Smooth muscle cell (in vitro differentiated cells): Measurements from ENCODE around the gene DNAI1. TPM values are rescaled to one million over a fixed set of nuclear protein-coding genes. Genes with fewer than 3 reads are reported as not detected.
A peak's percentile ranks its signal among the peaks of the same experiment; 100 is the strongest.

ENCODE experiments used
- DNase-seq: peaks from one replicate; lab custom pipeline; 2025; ENCODE audit not compliant: unreplicated experiment; lab: John Stamatoyannopoulos, UW
- H2AFZ ChIP-seq: fragments of 200-600 bp; sonication (generic); 2 replicates; pipeline ENCODE4 v1.6.0; 2016; ENCODE audit warnings: antibody characterized with exemption, low read depth, mild to moderate bottlenecking
- H3F3A ChIP-seq: fragments of 200-600 bp; sonication (generic); 2 replicates; pipeline ENCODE4 v1.6.0; 2017; ENCODE audit warnings: antibody characterized with exemption, low read depth
- H3K27ac ChIP-seq: fragments of 200-600 bp; sonication (generic); 2 replicates; pipeline ENCODE4 v1.5.1; 2016; ENCODE audit warnings: low read depth, mild to moderate bottlenecking
- H3K27me3 ChIP-seq: fragments of 200-600 bp; sonication (generic); 2 replicates; pipeline ENCODE4 v1.6.1; 2016; ENCODE audit warnings: low read depth, mild to moderate bottlenecking
- H3K36me3 ChIP-seq: fragments of 200-600 bp; sonication (generic); 2 replicates; pipeline ENCODE4 v1.5.1; 2016; ENCODE audit warnings: low read depth
- H3K4me1 ChIP-seq: fragments of 200-600 bp; sonication (generic); 2 replicates; pipeline ENCODE4 v1.5.1; 2016; ENCODE audit warnings: low read depth
- H3K4me2 ChIP-seq: fragments of 200-600 bp; sonication (generic); 2 replicates; pipeline ENCODE4 v1.6.0; 2016; ENCODE audit warnings: mild to moderate bottlenecking
- H3K4me3 ChIP-seq: fragments of 200-600 bp; sonication (generic); 2 replicates; pipeline ENCODE4 v1.5.1; 2016; ENCODE audit warnings: mild to moderate bottlenecking
- H3K79me2 ChIP-seq: fragments of 200-600 bp; sonication (generic); 2 replicates; pipeline ENCODE4 v1.6.0; 2016; ENCODE audit warnings: low read depth, mild to moderate bottlenecking
- H3K9ac ChIP-seq: fragments of 200-600 bp; sonication (generic); 2 replicates; pipeline ENCODE4 v1.6.0; 2016; ENCODE audit warnings: low read depth
- H3K9me3 ChIP-seq: fragments of 200-600 bp; sonication (generic); replicated peaks from 2 replicates; pipeline ENCODE4 v1.5.1; 2016; ENCODE audit warnings: low read depth
- H4K20me1 ChIP-seq: fragments of 200-600 bp; sonication (generic); 2 replicates; pipeline ENCODE4 v1.6.0; 2016; ENCODE audit warnings: low read depth
- WGBS: methylation state at CpG from one replicate; pipeline ENCODE4 v1.1.7; 2016; ENCODE audit warnings: low lambda C conversion rate; 5-methylcytosine and 5-hydroxymethylcytosine counted together
- polyA plus RNA-seq: library from polyadenylated mRNA; unstranded; fragments of >200 nt; fragmentation: Nextera tagmentation; extraction: Ambion mirVana; gene quantifications from 2 replicates; pipeline ENCODE4 v1.2.1, GENCODE V29; 2016
- total RNA-seq: library from RNA; depleted of rRNA; stranded (reverse); fragments of >200 nt; gene quantifications from 2 replicates; pipeline ENCODE4 v1.2.3, GENCODE V29; 2014
- TF ChIP-seq, protein P1 (sequence below): fragments of 200-600 bp; sonication (generic); IDR thresholded peaks from 2 replicates; pipeline ENCODE4 v1.5.1; 2017; ENCODE audit warnings: borderline replicate concordance, mild to moderate bottlenecking, antibody characterized with exemption; ENCODE audit not compliant: insufficient read depth, poor library complexity, severe bottlenecking

Gene DNAI1
- total and polyA plus RNA-seq, 2 experiments from 2014 or later, result 0.31 TPM; not detected in 1

DNA sequence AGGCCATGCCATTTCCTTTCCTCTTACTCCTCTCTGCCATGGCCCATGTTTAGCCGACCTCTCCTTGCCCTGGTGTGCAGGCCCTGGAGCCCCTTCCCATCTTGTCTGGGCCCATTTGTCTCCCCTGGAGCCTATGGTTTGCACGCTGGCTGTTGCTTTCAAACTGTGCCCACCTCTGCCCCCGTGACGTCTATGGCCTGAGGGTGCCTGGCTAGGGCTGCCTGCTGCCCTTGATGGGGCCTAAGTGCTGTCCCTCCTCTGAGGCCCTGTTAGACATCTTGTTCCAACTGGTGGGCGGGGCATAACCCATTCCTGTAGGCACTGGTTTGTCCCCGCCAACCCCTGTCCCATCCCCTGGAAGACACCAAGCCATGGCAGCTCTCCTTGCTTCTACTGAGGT, 86.9 kb downstream of the DNAI1 start:
- Histone ChIP-seq H2AFZ (no peak overlapping the region), H3K36me3 (no peaks in the 10 kb centered on the region), H3F3A (peaks cover 2% of the 10 kb centered on the region), H3K27ac (no peak overlapping the region), H3K79me2 (no peaks in the 10 kb centered on the region), H3K4me2 (no peak overlapping the region), H3K27me3 (no peaks in the 10 kb centered on the region), H3K4me1 (no peaks in the 10 kb centered on the region), H3K4me3 (no peak overlapping the region), H4K20me1 (no peaks in the 10 kb centered on the region), H3K9me3 (no peaks in the 10 kb centered on the region), H3K9ac (no peak overlapping the region)
- WGBS, result 91% methylated on average over 6 of the region's 6 CpGs
- DNase-seq, result no peak
- TF ChIP-seq, protein P1, sequence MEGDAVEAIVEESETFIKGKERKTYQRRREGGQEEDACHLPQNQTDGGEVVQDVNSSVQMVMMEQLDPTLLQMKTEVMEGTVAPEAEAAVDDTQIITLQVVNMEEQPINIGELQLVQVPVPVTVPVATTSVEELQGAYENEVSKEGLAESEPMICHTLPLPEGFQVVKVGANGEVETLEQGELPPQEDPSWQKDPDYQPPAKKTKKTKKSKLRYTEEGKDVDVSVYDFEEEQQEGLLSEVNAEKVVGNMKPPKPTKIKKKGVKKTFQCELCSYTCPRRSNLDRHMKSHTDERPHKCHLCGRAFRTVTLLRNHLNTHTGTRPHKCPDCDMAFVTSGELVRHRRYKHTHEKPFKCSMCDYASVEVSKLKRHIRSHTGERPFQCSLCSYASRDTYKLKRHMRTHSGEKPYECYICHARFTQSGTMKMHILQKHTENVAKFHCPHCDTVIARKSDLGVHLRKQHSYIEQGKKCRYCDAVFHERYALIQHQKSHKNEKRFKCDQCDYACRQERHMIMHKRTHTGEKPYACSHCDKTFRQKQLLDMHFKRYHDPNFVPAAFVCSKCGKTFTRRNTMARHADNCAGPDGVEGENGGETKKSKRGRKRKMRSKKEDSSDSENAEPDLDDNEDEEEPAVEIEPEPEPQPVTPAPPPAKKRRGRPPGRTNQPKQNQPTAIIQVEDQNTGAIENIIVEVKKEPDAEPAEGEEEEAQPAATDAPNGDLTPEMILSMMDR, result no peak

DNA sequence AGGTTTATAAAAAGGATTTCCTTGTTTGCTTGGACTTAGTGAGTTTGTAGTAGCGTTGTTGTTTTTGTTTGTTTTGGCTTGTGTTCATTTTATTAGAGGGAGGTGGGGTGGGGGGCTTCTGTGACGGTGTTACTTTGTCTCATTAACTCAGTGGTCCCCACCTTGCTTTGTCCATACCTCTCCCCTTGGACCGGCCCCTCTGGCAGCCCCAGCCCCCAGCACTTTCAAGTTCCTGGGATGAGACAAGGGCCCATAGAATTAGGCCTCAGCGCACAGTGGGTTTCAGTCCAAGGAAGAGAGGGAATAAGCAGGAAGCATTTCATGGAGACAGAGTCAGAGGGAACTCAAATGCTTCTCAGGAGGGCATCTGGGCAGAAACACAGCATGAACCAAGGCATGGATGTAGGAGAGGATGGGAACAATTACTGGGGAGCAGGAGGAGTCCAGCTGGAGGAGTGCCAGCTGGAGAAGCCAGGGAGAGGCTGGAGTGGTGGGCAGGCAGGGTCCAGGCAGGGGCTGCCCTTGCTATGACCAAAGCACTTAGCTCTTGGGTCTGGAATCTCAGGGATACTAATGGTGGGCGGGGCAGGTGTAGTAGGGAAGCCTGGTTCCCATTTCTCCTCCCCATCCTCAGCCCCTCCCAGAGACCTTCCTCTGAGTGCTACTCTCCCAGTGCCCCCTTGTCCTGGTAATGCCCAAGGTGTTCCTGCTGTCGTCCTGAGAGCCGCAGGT, 87.7 kb downstream of the DNAI1 start:
- no peaks in the 10 kb centered on the region for H3K36me3 ChIP-seq
- 90% methylated on average over 7 of the region's 7 CpGs for WGBS

DNA sequence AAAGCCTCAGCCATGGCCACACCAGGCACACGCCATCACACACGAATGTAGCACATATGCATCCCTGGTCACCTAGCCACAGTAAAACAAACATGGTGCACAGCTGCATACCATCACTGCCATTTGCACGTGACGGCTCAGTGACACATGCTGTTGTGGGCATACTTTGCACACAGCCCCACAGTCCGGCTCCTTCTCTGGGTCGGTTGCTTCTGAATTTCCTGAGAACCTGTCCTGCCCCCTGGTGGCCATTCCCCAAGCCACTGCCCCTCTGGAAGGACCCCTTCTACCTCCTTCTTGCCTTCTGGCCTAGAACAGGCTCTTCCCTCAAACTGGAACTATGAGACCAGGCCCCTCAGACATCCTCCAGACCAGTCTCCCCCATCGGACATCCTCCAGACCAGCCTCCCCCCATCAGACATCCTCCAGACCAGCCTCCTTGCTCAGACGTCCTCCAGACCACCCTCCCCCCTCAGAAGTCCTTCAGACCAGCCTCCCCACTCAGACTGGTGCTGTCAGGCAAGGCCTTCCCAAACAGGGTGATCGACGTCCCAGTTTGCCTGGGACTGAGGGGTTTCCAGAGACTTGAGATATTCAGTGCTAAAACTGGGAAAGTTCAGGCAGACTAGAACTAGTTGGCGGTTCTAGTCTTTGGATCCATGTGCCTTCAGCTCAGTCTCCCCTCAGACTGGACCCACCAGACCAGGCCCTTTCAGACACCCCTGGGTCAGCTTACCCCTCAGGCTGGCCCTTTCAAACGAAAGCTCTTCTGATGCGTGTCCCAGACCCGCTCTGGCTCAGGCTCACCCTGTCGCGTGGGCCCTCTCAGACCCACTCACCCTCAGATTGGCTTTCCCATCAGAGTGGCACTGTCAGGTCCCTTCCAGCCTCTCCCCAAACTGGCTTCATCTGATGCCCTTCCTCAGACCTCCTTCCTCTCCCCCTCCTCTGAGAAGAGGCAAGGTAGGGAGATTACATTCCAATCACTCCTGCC, 88.5 kb downstream of the DNAI1 start:
- Histone ChIP-seq H3K27me3 (no peaks in the 10 kb centered on the region), H3K79me2 (no peaks in the 10 kb centered on the region), H2AFZ (no peak overlapping the region), H3K4me3 (no peak overlapping the region), H3K9me3 (no peaks in the 10 kb centered on the region), H3K9ac (no peak overlapping the region), H3K4me2 (no peak overlapping the region), H4K20me1 (no peaks in the 10 kb centered on the region), H3F3A (no peaks in the 10 kb centered on the region), H3K27ac (no peak overlapping the region), H3K4me1 (no peaks in the 10 kb centered on the region), H3K36me3 (no peaks in the 10 kb centered on the region)
- DNase-seq, result no peak
- TF ChIP-seq, protein P1, result peak; percentile 71
- WGBS, result 59% methylated on average over 16 of the region's 16 CpGs

More for the DNA sequence above, 87.7 kb downstream of the DNAI1 start:
- no peaks in the 10 kb centered on the region for H3K4me1 ChIP-seq
- no peaks in the 10 kb centered on the region for H4K20me1 ChIP-seq
- no peak overlapping the region for H3K9ac ChIP-seq
- no peaks in the 10 kb centered on the region for H3K27me3 ChIP-seq
- H2AFZ ChIP-seq, result no peak overlapping the region
- H3F3A ChIP-seq, result no peaks in the 10 kb centered on the region
- no peak for DNase-seq
- no peak overlapping the region for H3K4me3 ChIP-seq
- H3K79me2 ChIP-seq, result no peaks in the 10 kb centered on the region
- no peaks in the 10 kb centered on the region for H3K9me3 ChIP-seq
- TF ChIP-seq, protein P1, result no peak
- no peak overlapping the region for H3K4me2 ChIP-seq
- H3K27ac ChIP-seq, result no peak overlapping the region
